GM13976 (cell line): ENCODE results near the gene SPDYE3.

ENCODE experiments used
- DNase-seq: peaks from one replicate; pipeline ENCODE4 v3.0.0; 2012; ENCODE audit warnings: low spot score
- in situ Hi-C: fragments of 300-500 bp; cut with MboI; formaldehyde crosslinking; loops from one replicate; pipeline ENCODE4 v1.12.0; 2022; ENCODE audit warnings: low sequenced_read_pairs, mixed read lengths, inconsistent platforms; ENCODE audit not compliant: unreplicated experiment
- TF ChIP-seq, protein P1 (sequence below): IDR thresholded peaks from 2 replicates; pipeline ENCODE4 v1.5.1; 2012; ENCODE audit warnings: borderline replicate concordance, mild to moderate bottlenecking; ENCODE audit not compliant: insufficient read depth; ENCODE audit errors: extremely low read depth, missing control alignments, control extremely low read depth

The SPDYE3 gene

GRCh38 chr7:100370746-100371145 lies 63.2 kb downstream of the SPDYE3 start:
- TF ChIP-seq, protein P1, sequence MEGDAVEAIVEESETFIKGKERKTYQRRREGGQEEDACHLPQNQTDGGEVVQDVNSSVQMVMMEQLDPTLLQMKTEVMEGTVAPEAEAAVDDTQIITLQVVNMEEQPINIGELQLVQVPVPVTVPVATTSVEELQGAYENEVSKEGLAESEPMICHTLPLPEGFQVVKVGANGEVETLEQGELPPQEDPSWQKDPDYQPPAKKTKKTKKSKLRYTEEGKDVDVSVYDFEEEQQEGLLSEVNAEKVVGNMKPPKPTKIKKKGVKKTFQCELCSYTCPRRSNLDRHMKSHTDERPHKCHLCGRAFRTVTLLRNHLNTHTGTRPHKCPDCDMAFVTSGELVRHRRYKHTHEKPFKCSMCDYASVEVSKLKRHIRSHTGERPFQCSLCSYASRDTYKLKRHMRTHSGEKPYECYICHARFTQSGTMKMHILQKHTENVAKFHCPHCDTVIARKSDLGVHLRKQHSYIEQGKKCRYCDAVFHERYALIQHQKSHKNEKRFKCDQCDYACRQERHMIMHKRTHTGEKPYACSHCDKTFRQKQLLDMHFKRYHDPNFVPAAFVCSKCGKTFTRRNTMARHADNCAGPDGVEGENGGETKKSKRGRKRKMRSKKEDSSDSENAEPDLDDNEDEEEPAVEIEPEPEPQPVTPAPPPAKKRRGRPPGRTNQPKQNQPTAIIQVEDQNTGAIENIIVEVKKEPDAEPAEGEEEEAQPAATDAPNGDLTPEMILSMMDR = no peak
- in situ Hi-C loops = no loop called here
- no peak for DNase-seq

DNA sequence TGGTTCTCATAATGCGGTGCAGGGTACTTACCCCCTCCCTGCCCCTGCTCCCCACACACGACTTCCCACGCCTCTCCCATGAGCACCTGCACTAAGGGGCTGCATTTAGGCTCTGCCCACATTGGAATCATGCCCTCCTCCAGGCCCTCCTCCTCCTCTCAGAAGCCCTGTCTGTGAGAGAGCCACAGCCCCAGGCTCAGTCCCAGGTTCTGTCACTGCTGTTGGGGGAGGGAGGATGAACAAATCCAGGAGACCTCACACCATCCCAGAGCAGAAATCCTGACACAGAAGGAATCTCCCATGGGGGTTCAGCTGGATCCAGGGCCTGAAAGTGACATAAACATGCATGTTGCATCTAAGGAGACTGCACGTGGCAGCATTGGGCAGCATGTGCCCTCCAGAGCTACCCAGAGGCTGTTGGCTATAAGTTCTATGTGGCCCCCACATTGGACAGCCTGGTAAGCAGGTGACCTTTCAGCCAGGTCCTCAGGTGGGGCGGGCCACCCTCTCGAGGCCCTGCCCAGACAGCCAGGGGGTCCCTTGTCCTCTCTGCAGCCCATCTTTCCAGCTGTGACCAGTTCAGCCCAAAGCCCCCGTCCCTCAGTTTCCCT lies 64.2 kb downstream of the SPDYE3 start:
- no peak for DNase-seq
- TF ChIP-seq, protein P1 = no peak
- in situ Hi-C loops = no loop called here
